CD4-positive, alpha-beta T cell treated with Interleukin-17A for 1 hour (primary cell): ENCODE data around the gene PAPOLA.

Experiments
- DNase-seq: peaks from one replicate; pipeline ENCODE4 v3.0.0-alpha.2; 2020

The PAPOLA gene

DNA sequence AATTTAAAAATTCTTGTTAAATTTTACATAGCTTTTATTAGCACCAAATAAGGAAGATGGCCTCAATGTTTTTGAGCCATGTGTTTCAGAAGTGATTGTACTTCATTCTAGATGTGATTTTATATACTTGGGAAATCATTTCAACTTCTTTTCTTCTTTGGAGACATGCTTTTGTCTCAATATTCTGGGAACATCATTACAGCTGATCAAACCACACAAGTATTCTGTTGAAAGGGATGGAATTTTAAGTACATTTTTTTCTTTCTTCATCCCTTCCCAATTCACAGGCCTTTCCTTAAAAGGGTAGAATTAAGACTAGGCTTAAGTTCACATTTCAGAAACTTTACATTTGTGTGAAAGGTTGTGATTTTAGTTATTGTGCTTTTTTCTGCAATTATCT lies 66.4 kb downstream of the PAPOLA start:
- DNase-seq: no peak

DNA sequence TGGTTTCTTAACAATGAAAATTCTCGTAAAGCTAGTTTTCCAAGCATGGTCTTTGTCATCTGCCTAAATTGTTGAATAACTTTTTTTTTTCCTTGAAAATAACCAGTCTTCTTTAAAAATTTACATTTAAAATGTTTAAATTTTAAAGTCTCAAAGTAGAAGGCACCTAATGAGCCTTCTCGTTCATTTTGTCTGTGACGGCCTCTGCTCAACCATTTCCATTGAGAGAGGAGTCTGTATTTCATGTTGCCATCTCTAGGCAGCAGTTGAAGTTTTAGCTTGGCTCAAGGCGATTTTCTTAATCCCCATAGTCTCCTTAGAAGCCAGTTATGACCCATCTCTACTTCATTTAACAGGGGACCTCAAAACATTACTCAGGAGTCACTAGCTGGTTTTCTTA lies 69.1 kb downstream of the PAPOLA start:
- DNase-seq: no peak

DNA sequence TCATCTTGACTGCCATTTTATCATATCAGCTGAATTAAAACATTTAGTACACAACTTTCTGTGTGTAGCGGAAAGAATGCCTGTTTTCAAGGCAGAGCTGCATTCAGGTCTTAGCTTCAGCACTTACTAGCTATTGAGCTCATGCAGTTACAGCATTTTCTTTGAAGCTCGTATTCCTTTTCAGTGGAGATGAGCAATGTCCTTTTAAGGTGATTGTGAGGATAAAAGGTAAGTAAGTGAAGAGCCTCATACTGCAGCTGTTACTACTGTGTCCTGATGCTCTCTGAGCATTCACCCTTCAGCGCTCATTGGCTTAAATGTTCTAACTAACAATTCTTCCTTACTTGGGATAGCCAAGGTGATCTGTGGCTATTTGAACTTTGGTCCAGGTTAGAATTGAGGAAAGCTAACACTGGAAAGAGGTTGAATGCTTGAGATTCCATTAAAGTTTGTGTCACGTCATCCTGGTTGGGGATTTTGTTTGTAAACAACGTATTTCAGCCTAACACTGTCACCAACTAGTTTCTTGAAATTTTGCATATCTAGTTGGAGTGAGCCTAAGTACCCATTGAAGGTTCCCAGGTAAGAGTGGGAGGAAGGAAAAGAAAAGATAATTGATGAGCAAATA lies 71.4 kb downstream of the PAPOLA start:
- DNase-seq: no peak

DNA sequence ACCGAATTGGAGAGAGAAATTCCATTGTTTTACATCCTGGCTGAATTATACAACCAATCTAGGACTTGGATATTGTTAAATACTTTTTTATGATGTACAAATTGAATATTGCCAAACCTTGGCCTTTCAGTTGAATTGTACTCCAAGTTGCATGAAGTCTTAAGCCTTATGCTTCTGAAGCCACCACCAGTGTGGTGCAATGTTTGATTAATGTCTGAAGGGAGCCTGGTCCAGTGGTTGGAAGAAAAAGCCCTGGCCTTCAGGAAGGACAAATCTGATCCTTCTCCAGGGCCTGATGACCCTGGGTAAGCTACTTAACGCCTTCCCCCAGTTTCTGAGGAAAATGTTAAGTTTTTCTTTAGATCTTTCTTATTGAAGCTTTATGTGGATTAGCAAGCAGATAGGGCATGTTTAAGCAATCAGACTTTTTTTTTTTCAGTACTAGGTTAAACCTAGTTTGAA lies 72.0 kb downstream of the PAPOLA start:
- DNase-seq: no peak

DNA sequence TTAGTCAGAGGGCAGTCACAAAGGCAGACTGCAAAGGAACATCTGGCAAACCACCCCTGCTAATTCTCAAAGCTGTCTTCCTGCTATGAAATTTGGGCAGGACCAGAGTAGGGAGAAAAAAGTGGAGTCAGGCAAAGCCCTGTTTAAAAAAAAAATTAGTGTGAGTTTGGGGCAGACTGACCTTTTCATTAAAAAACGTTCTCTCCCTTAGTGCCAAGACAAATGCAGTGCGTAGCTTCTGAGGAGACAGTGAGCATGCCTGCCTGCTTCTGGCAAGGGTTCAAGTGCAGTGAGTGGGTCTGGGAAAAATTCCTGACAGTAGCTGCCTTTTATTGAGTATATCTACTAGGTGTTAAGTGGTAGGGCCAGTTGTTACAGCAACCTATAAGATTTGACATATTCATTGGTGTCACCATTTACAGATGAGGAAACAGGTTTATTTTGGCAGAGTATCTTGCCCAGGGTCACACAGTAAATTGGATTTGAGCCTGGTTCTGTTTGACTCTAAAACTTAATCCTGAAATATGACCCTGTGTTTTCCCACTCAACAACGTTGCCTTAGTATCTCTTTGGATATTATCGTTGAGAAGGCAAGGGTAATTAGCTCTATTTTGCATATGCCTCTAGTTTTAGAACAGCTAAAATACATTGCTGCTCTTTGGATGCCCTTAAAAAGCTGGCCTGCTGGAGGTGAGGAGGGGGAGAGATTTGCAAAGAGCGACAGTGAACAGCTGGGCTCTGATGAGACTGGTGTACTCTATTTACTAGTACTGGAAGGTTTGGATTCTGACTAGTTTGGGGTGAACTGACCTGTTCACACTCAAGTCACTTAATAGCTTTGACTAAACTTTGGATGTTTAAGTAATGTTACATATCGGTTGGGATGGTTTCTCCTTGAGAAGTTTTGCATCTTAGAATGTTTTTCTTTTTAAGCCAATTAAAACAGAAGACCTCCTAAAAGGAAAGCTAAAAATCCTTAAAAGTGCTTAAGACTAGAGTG lies 72.8 kb downstream of the PAPOLA start:
- DNase-seq: no peak

DNA sequence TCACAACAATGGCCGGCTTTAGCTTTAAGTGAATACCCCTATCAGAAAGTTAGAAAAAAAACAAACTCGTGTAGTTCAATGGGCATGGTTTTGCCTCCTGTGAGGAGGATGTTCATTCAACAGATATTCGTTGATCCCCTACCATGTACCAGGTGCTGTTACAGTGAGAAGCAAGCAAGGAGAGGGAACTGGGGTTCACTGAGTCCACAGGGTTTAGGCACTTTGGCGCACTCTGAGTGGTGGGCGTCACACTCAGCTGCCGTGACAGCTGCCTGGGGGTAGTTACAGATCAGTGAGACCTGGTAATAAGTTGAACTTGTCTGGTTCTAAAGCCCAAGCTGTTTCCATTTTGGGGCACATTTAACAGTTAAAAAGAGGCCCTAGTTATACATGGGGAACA lies 74.2 kb downstream of the PAPOLA start:
- no peak for DNase-seq

DNA sequence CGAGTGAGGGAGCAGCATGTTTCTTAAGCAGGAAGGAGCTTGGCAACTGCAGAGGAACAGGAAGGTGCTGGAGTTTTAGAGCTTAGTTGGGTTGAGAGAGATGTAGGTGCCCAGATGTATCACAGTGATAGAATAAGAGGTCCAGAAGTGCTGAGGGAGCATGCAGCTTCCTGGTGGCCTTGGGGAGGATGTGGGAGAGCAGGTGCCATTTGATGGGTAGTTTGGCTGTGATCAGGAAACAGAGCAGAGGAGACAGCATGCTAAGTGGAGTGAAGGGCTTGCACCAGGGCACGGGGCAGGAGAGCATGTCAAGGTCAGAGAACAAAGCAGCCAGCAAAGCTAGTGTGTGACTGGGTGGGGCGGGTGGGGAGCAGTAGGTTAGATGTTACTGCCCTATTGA lies 74.8 kb downstream of the PAPOLA start:
- DNase-seq: no peak

DNA sequence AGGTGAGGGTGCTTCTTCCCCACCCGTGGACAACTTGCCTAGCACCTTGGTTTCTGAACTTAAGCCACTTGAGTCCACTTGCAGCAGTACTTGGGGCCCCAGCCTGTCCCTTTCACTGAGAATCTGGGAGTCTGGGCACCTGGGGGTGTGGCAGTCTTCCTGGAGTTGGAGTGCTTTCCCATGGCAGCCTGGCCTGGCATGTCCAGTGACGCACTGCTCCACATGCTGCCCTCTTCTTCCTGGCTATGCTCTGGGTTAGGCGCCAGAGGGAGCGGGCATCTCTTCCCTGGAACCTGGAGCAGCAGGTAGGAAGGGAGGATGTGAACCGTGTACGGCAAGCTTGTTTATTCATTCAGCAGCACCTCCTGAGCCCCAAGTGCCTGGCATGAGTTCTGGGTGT lies 76.4 kb downstream of the PAPOLA start:
- no peak for DNase-seq

DNA sequence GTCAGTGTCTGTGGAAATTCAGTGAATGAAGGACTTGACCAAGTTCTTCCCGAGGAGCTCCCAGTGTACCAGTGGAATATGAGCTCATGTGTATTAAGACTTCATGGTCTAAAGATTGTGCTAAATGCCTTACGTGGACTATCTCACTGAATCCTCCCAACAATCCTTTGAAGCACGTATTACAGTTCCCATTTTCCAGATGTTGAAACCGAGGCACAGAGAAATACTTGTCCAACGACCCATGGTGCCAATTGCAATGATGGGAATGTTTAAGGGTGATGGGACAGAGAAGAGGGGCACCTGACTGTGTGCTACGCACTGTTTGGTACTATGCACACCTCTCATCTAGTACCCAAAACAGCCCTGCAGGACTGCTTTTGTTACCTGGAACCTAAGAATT lies 77.2 kb downstream of the PAPOLA start:
- no peak for DNase-seq

DNA sequence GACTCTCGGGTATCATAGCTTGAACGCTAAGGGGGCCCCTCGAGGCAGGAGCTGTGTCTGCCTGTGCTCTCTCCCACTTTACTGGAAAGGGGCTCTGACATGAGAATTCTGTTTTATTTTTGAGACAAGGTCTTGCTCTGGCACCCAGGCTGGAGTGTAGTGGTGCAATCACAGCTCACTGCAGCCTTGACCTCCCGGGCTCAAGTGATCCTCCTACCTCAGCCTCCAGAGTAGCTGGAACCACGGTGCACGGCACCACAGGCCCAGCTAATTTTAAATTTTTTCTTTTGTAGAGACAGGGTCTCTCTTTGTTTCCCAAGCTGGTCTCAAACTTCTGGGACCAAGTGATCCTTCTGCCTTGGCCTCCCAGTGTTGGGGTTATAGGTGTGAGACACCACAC lies 77.7 kb downstream of the PAPOLA start:
- DNase-seq: no peak

DNA sequence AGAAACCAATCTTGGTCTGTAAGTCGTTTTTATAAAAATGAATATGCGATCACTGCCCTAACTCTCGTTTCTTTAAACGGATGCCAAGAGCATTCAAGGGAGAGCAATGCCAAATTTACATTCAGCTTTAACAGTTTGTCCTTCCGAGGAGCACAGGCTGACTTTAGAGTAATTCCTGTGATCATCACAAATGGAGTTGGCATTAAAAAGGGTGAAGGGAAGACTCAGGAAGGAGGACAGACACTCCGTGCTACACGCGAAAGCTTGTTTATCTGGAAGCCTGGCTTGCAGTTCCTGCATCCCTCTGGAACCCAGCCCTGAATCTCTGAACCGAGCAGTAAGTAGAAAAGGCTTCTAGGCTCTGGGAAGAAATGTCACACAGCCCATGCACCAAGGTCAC lies 78.4 kb downstream of the PAPOLA start:
- DNase-seq: no peak

DNA sequence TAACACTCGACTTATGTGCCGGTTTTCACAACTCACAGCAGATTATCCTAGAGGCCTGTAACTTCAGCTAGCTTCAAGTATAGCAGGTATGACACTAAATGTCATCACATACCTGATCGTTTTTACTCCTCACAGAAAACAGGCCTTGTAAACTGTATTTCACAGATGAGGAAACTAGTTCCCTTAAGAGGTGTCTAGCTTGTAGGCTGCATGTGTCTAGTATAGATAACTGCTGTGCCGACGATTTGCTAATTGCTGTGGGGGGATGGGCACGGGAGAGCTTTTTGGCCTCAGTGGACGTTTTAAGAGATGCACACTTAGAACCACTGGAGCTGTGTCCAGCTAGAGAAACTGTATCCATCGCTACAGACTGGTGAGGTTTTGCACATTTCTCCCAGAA lies 78.8 kb downstream of the PAPOLA start:
- no peak for DNase-seq

DNA sequence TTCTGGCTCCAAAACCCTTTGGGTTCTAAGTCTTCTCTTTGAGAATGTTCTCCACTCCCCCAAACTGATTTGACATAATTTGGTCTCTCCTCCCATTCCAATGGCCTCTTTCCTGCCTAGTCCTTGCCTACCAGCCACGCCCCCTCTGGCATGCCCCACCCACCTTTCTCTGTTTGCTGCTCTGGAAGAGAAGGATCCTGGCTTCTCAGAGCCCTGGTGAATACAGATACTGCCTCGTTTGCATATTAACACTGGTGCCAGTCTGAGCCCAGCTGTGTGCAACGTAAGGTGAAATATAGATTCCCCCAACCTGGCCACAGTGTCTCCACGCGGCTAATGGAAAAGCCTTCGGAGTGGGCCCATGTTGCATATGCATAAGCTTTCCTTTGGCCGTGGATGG lies 79.7 kb downstream of the PAPOLA start:
- DNase-seq: no peak

DNA sequence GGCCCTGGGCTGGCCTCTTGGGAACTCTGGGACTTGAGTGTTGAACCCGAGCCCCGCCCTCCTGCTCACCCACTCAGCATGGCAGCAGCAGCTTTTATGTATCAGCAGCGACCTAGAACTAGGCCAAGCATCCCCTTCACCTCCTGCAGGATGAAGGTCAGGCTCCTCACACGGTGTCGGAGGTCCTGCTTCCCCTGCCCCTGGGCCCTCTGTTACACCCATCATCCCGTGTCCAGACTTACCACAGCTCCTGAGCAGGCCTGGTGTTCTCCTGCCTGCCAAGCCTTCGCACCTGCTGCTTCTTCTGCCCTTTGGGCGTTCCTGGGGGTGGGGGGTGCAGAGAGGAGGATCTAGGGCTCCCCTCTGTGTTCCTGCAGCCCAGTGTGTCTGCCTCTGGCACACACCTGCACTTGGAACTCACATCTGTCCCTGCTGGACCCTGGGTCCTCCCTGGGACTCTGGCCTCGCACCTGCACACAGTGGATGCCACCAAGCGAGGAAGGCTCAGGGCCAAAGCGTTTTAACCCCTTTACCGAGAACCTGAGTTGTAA lies 80.3 kb downstream of the PAPOLA start:
- no peak for DNase-seq

DNA sequence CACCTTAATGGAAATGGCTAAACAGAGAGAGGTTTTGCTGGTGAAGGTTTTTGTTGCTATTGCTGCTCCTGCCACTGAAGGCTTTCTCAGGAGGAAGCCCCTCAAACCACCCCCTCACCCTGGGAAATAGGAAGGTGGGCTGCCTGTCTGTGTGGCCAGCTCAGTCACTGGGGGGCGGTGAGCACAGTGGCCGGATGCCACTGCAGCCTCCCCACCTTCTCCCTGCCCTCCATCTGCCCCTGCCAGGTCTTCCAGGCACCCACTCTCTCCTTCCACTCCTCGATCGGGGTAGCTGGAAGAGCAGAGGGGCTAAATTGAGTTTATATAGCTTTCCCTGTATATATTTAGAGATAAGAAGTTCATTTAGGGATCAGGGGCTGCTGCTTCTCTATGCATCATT lies 80.8 kb downstream of the PAPOLA start:
- DNase-seq: no peak

DNA sequence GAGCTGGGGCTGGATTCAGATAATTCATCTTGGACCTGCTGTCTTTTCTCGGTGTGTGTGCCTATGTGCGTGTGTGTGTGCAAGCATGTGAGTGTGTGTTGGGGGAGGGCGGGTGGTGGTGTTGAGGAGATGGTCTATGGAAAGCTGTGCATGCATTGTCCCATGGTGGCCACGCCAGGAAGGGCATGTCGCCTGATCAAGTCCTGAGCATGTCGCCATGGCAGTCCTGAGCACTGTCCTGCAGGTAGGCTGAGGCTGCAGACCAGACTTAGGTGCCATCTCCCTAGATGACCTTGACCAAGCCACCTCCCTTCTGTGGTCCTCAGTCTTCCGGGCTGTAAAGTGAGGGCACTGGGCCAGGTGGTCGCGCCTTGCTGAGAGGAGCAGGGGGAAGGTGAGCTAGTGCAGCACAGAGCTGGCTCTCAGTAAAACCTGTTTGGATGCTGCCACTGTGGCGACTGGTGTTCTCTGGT lies 81.4 kb downstream of the PAPOLA start:
- no peak for DNase-seq

DNA sequence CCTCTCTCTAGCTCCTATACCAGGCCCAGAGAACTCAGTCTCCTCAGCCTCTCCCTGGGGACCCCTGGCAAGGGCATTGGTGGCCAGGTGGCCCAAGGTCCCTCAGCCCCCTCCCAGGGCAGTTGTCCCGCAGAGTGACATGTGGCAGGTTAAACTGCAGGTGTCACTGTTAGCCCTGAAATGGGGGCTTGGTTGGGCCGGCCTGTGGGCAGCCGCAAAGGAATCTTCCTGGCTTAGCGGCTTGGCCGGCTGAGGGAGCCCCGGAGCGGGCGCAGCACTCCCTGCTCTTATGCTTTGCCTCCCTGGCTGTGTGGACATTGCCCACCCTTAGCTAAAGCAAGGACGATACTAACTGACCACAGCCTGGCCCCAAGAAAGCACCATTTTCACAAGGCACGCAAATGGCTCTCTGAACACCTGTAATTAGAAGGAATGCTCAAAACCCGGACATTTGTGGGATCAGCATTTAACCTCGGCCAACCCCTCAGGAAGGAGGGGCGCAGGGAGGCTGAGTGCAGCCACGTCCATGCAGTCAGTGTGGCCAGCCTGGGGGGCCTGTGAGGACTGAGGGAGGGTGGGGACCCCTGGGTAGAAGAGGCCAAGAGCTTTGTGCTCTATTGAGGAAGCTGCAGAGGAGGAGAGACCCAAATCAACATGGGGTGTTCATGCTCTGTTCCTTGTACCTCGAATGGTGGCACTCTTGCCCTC lies 82.2 kb downstream of the PAPOLA start:
- DNase-seq: peak; percentile 14

DNA sequence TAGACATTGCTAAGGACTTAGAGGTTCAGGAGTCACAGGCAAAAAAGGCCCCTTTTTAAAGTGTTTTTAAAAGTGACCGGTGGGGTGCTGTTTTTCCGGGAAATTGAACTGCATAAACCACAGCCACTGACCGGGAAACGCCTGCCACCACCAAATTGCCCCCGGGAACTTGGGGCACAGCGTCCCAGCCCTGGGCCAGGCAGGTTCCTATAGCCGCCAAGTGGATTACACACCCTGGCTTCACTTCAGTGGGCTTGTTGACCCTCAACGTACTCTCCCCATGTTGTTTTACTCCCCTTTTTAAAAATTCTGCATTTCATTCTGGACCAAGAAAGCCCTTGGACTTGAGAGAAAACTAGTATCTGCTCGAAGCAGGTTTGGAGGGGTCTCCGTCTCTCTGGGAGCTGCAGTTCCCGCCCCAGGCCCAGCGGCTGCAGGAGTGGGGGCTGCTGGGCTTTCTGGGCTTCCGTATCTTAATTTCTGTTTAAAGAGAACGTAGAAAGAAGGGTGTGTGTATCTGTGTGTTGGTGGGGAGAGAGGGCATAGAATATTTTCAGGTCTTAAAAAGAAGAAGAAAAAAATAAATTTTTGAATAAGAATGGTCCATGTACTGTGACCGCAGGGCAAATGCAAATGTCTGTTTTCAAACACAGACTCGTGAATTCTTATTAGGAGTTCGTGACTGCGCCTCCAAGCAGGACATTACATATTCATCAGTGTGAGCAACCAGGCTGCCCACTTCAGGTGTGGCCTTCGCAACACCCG lies 82.9 kb downstream of the PAPOLA start:
- no peak for DNase-seq

DNA sequence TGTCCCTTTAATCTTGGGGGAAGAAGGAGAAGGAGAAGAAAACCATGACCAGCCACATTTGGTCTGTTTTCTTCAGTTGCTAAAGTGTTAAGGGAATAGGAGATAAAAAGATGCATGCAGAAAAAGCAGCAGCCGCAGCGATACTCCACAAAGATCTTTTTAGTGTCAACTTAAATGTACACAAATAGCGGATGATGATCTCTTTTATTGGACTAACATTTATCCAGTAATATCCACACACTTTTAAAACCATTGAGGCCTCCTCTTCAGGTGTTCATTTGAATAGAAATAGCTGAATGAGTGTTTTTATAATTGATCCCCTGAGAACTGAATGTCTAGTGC lies 83.5 kb downstream of the PAPOLA start:
- DNase-seq: no peak

DNA sequence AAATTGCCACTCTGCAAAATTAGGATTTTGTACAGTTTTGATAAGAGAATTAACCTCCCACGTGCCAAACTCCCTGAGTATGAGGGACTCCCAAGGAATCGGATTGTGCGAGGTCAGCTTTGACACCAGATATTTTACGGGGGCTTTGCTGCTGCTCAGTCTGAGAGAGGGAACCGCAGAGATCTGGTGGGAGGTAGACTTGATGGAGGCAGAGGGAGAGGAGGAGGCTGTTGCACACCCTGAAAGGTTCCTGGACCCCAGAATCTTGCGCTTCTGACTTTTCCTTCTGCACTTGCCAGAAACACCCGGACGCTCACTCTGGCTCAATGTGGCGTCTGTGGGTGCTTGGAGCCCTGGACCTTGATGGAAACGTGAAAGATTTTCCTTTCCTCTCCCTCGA lies 83.9 kb downstream of the PAPOLA start:
- DNase-seq: no peak

DNA sequence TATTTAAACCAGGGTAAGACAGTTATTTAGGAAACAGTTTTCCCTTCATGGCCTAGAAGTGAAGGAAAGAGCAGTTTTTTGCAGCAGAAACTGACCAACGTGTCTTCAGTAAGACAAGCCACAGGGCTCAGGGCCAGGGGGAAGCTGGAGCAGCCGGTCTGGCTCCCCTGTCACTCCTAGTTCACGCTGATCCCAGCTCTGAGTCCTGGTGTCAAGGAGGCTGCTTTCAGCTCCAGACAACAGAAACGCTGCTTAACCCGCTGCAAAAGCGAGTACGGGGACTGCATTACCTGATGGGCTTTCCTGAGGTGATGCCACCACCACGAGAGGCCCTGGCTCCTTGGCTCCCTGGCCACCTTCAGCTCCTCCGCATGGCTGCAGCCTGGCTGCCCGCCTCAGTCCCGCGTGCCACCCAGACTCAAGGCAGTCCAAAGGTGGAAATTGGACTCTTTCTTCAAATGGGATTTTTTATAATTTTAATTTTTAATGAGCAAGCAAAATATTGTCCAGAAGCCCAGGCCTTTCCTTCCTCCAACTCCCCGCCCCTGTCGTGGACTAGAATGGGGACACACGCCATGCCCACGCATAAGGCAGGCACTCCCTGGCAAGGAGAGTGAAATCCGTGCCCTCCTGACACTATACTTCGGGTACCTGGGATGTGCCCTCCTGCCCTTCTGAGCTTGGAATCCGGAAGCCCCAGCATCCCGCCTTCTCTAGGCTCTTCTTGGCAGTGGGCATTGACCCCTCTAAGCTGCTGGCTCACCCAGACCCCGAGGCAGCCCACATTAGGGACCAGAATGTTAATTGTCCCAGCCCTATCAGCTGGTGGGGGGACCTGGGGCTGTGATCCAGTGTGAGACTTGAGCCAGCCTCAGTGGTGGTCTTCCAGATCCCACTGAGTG lies 85.0 kb downstream of the PAPOLA start:
- DNase-seq: no peak
